A549 (cell line): ENCODE measurements around the gene PHB1. TPM values are rescaled to one million over a fixed set of nuclear protein-coding genes. Genes with fewer than 3 reads are reported as not detected.

Experiments
- ATAC-seq, 2 experiments: fragments of 200-7000 bp in 1 of 2; fragments of >200 bp in 1 of 2; cut with Nextera tagmentation in 1 of 2; cut with Tn5 transposase in 1 of 2; 3 replicates each; pipeline versions ENCODE4 v1.8.0 to v1.9.1; 2018 to 2020; ENCODE audit warnings: mild to moderate bottlenecking in 1 of 2, moderate library complexity in 1 of 2
- CTCF ChIA-PET: fragments of 300-600 bp; sonication (Branson Sonifier 250); formaldehyde crosslinking; extraction: SDS; loops from one replicate; lab custom pipeline; 2021; ENCODE audit warnings: antibody characterized with exemption, inconsistent platforms; lab: Yijun Ruan, JAX
- POLR2A ChIA-PET: fragments of 350-600 bp; formaldehyde crosslinking; extraction: SDS; loops from one replicate; lab custom pipeline; 2021; ENCODE audit warnings: antibody characterized with exemption, inconsistent platforms; lab: Yijun Ruan, JAX
- DNase-seq, 2 experiments: peaks; one replicate each; pipeline versions ENCODE4 v3.0.0 to v3.0.0-alpha.2; 2011 to 2016; ENCODE audit warnings: low read depth in 1 of 2, low spot score in 1 of 2
- FAIRE-seq: peaks from 2 replicates; lab custom pipeline; 2011; peaks lifted over from hg19 to GRCh38; lab: Jason Lieb, UNC
- H3K27ac ChIP-seq, 2 experiments: fragments of >200 bp; sonication (Bioruptor Twin); formaldehyde crosslinking; 3 replicates each; pipeline ENCODE4 v1.5.1; 2016 to 2017
- H3K4me1 ChIP-seq: fragments of >200 bp; sonication (Bioruptor Twin); formaldehyde crosslinking; 3 replicates; pipeline ENCODE4 v1.6.1; 2016
- H3K4me2 ChIP-seq: fragments of >200 bp; sonication (Bioruptor Twin); formaldehyde crosslinking; 3 replicates; pipeline ENCODE4 v1.6.1; 2016
- H3K4me3 ChIP-seq: fragments of >200 bp; sonication (Bioruptor Twin); formaldehyde crosslinking; 3 replicates; pipeline ENCODE4 v1.5.1; 2016
- H3K9me3 ChIP-seq: fragments of >200 bp; sonication (Bioruptor Twin); formaldehyde crosslinking; 3 replicates; pipeline ENCODE4 v1.6.1; 2016
- CEBPB ChIP-seq, 2 experiments: fragments of >200 bp in 1 of 2; sonication (Bioruptor Twin) in 1 of 2; formaldehyde crosslinking in 1 of 2; IDR thresholded peaks; 2 replicates each; pipeline ENCODE4 v1.6.1; 2012 to 2016
- CHD2 ChIP-seq: fragments of 150-350 bp; IDR thresholded peaks from 2 replicates; pipeline ENCODE4 v1.6.1; 2014; ENCODE audit warnings: low read length; ENCODE audit not compliant: partially characterized antibody
- EP300 ChIP-seq, 2 experiments: fragments of >200 bp; sonication (Bioruptor Twin); formaldehyde crosslinking; IDR thresholded peaks; 2 replicates in 1 of 2; 3 replicates in 1 of 2; pipeline ENCODE4 v1.6.1; 2016 to 2017
- ESRRA ChIP-seq: fragments of 150-350 bp; IDR thresholded peaks from 2 replicates; pipeline ENCODE4 v1.6.1; 2014; ENCODE audit warnings: mild to moderate bottlenecking, low read length, borderline replicate concordance
- FOSB ChIP-seq: fragments of 250-450 bp; sonication (Bioruptor Pico); IDR thresholded peaks from 2 replicates; pipeline ENCODE4 v1.5.0; 2020; ENCODE audit warnings: mild to moderate bottlenecking, moderate library complexity
- FOSL2 ChIP-seq, 2 experiments: fragments of 450-650 bp in 1 of 2; fragments of >200 bp in 1 of 2; sonication (Bioruptor Twin) in 1 of 2; formaldehyde crosslinking; IDR thresholded peaks; 2 replicates each; pipeline versions ENCODE4 v1.5.0 to v1.6.1; 2016 to 2020; ENCODE audit warnings: mild to moderate bottlenecking in 1 of 2, moderate library complexity in 1 of 2
- HDAC2 ChIP-seq: fragments of 200-600 bp; sonication (generic); IDR thresholded peaks from 2 replicates; pipeline ENCODE4 v1.6.1; 2016
- HOXA7 ChIP-seq: fragments of 250-450 bp; sonication (Bioruptor Pico); IDR thresholded peaks from 2 replicates; pipeline ENCODE4 v1.5.0; 2020; ENCODE audit warnings: mild to moderate bottlenecking, moderate library complexity
- JUN ChIP-seq, 2 experiments: fragments of >200 bp; sonication (Bioruptor Twin); formaldehyde crosslinking; IDR thresholded peaks; 2 replicates in 1 of 2; 3 replicates in 1 of 2; pipeline ENCODE4 v1.6.1; 2016 to 2017
- JUNB ChIP-seq: fragments of >200 bp; sonication (Bioruptor Twin); formaldehyde crosslinking; IDR thresholded peaks from 2 replicates; pipeline ENCODE4 v1.6.1; 2016
- KDM1A ChIP-seq: fragments of 200-600 bp; sonication (generic); IDR thresholded peaks from 2 replicates; pipeline ENCODE4 v1.6.1; 2016; ENCODE audit warnings: low read depth, mild to moderate bottlenecking
- KDM5A ChIP-seq: fragments of 200-600 bp; sonication (generic); IDR thresholded peaks from 2 replicates; pipeline ENCODE4 v1.6.1; 2016; ENCODE audit warnings: antibody characterized with exemption, mild to moderate bottlenecking
- MAZ ChIP-seq: fragments of 150-350 bp; IDR thresholded peaks from 2 replicates; pipeline ENCODE4 v1.6.1; 2014; ENCODE audit warnings: antibody characterized with exemption, low read depth, low read length, borderline replicate concordance
- MYC ChIP-seq: IDR thresholded peaks from 2 replicates; pipeline ENCODE4 v1.6.1; 2012; ENCODE audit warnings: mild to moderate bottlenecking, inconsistent platforms, low read length, improper control_type of control experiment, borderline replicate concordance
- NFE2L2 ChIP-seq: fragments of 150-350 bp; conservative IDR thresholded peaks from 2 replicates; pipeline ENCODE4 v1.6.1; 2014; ENCODE audit warnings: low read length
- NR3C1 ChIP-seq: fragments of >200 bp; sonication (Bioruptor Twin); formaldehyde crosslinking; IDR thresholded peaks from 3 replicates; pipeline ENCODE4 v1.6.1; 2017
- PHF8 ChIP-seq: fragments of 200-600 bp; sonication (generic); IDR thresholded peaks from 2 replicates; pipeline ENCODE4 v1.6.1; 2016; ENCODE audit warnings: low read depth, mild to moderate bottlenecking, antibody characterized with exemption, moderate library complexity, borderline replicate concordance
- POLR2A ChIP-seq: IDR thresholded peaks from 2 replicates; pipeline ENCODE4 v1.6.1; 2012; ENCODE audit warnings: mild to moderate bottlenecking, low read length
- POLR2AphosphoS2 ChIP-seq: conservative IDR thresholded peaks from 2 replicates; pipeline ENCODE4 v1.6.1; 2012; ENCODE audit warnings: low read length, improper control_type of control experiment, inconsistent platforms
- RAD21 ChIP-seq, 2 experiments: fragments of >200 bp in 1 of 2; sonication (Bioruptor Twin) in 1 of 2; formaldehyde crosslinking in 1 of 2; IDR thresholded peaks in 1 of 2; conservative IDR thresholded peaks in 1 of 2; 2 replicates in 1 of 2; 3 replicates in 1 of 2; pipeline ENCODE4 v1.6.1; 2012 to 2018; ENCODE audit warnings: inconsistent platforms in 1 of 2
- RCOR1 ChIP-seq: fragments of 150-350 bp; IDR thresholded peaks from 2 replicates; pipeline ENCODE4 v1.6.1; 2014; ENCODE audit warnings: antibody characterized with exemption, low read length, low read depth
- RFX5 ChIP-seq: fragments of 450-650 bp; IDR thresholded peaks from 2 replicates; pipeline ENCODE4 v1.7.1; 2014; ENCODE audit warnings: antibody characterized with exemption, mild to moderate bottlenecking, moderate library complexity
- RNF2 ChIP-seq: fragments of 200-600 bp; sonication (generic); IDR thresholded peaks from 2 replicates; pipeline ENCODE4 v1.6.1; 2016; ENCODE audit warnings: low read depth, mild to moderate bottlenecking, antibody characterized with exemption, moderate library complexity, borderline replicate concordance
- SMC3 ChIP-seq: fragments of >200 bp; sonication (Bioruptor Twin); formaldehyde crosslinking; IDR thresholded peaks from 3 replicates; pipeline ENCODE4 v1.6.1; 2018; ENCODE audit warnings: inconsistent platforms
- TP53 ChIP-seq: fragments of 250-450 bp; sonication (Bioruptor Pico); IDR thresholded peaks from 2 replicates; pipeline ENCODE4 v1.5.0; 2021; ENCODE audit warnings: mild to moderate bottlenecking, moderate library complexity
- ZFP36 ChIP-seq: fragments of 450-650 bp; IDR thresholded peaks from 2 replicates; pipeline ENCODE4 v1.6.1; 2014; ENCODE audit warnings: borderline replicate concordance; ENCODE audit not compliant: partially characterized antibody
- ZSCAN20 ChIP-seq: fragments of 250-450 bp; sonication (Bioruptor Pico); IDR thresholded peaks from 2 replicates; pipeline ENCODE4 v1.8.0; 2022; ENCODE audit warnings: mild to moderate bottlenecking, moderate library complexity
- WGBS: methylation state at CpG from one replicate; pipeline ENCODE4 v1.1.6; 2017; ENCODE audit errors: missing lambda C conversion rate; 5-methylcytosine and 5-hydroxymethylcytosine counted together
- polyA plus RNA-seq, 4 experiments: library from polyadenylated mRNA; depleted of rRNA in 3 of 4; stranded (reverse); fragments of >200 nt; fragmentation: RNase III in 1 of 4; extraction: RNeasy Plus Mini Kit Qiagen cat#74134 plus additional on column Dnase treatment in 1 of 4; gene quantifications; 2 replicates in 3 of 4; 3 replicates in 1 of 4; pipeline ENCODE4 v1.2.3, GENCODE V29; 2011 to 2017
- TF ChIP-seq, protein P1 (sequence below): fragments of 150-350 bp; IDR thresholded peaks from 2 replicates; pipeline ENCODE4 v1.6.1; 2014; ENCODE audit warnings: low read depth, mild to moderate bottlenecking, low read length
- TF ChIP-seq, protein P2 (sequence below): fragments of 250-450 bp; sonication (Bioruptor Pico); IDR thresholded peaks from 2 replicates; pipeline ENCODE4 v1.5.0; 2020; ENCODE audit warnings: low read depth, mild to moderate bottlenecking, moderate library complexity
- TF ChIP-seq, protein P3 (sequence below): fragments of 250-450 bp; sonication (Bioruptor Pico); IDR thresholded peaks from 2 replicates; pipeline ENCODE4 v1.5.0; 2021; ENCODE audit warnings: mild to moderate bottlenecking, moderate library complexity, borderline replicate concordance

Gene PHB1
- polyA plus RNA-seq, 2 of the 4 experiments (the other 2 are of a cell fraction) = 432 to 480 TPM

DNA sequence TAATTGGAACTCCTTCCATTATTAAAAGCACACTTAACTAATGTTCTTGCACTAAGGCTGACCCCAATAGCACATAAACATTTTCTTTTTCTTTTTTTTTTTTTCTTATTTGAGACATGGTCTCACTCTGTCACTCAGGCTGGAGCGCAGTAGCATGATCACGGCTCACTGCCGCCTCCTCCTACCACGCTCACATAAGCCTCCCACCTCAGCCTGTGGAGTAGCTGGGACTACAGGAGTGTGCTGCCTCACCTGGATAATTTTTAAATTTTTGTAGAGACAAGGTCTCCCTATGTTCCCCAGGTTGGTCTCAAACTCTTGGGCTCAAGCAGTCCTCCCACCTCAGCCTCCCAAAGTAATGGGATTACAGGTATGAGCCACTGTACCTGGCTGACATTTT is 51.4 kb downstream of the PHB1 start (continued):
- no peak for TF ChIP-seq PHF8
- no peak for TF ChIP-seq POLR2AphosphoS2
- TF ChIP-seq CEBPB (IDR thresholded peaks at IDR 0.05) = no peak
- TF ChIP-seq, all 56 proteins: peak for 0

DNA sequence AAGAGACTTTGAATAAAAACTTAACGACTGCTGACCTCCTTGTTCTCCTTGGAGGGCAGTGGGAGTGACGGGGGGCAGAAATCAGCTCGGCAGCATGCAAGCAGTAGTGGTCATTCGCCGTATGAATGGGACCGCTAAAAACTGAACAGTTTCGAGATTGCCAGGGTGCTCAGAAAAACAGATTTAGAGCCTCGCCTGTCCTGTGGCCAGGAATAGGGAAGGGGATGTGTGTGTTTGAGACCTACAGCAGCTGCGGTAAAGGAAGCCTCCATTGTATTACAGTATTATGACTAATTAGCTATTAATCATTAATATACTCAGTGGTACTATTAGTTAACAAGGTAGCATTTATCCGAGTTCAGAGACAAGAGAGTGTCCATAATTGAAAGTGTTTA is 52.0 kb downstream of the PHB1 start:
- ChIA-PET POLR2A (interaction anchor here (0.6 to 1.0 kb wide), 3 partner anchors 16 to 38 kb away, joined by 3 to 7 read pairs (median 3); no protein-coding TSS in a partner anchor), CTCF (interaction anchor here (0.6 to 2.8 kb wide), 5 partner anchors 12 to 193 kb away, joined by 3 to 10 read pairs (median 4); no protein-coding TSS in a partner anchor)
- FAIRE-seq (no peak), DNase-seq (peak in 1 of 2 experiments; percentile 28), ATAC-seq (peak; percentile 3 to 9; a peak in 4 of 6 replicates)
- TF ChIP-seq MAZ = no peak
- no peak for TF ChIP-seq SMC3
- TF ChIP-seq ZFP36 = no peak
- no peak for TF ChIP-seq KDM1A
- TF ChIP-seq RCOR1 = no peak
- no peak for TF ChIP-seq RNF2
- no peak for TF ChIP-seq RAD21 (conservative IDR thresholded peaks at IDR 0.05 in 1 of 2, IDR thresholded peaks at IDR 0.05 in 1 of 2)
- no peak for TF ChIP-seq EP300 (IDR thresholded peaks at IDR 0.05)
- TF ChIP-seq, protein P1, sequence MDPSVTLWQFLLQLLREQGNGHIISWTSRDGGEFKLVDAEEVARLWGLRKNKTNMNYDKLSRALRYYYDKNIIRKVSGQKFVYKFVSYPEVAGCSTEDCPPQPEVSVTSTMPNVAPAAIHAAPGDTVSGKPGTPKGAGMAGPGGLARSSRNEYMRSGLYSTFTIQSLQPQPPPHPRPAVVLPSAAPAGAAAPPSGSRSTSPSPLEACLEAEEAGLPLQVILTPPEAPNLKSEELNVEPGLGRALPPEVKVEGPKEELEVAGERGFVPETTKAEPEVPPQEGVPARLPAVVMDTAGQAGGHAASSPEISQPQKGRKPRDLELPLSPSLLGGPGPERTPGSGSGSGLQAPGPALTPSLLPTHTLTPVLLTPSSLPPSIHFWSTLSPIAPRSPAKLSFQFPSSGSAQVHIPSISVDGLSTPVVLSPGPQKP = no peak
- TF ChIP-seq JUN (IDR thresholded peaks at IDR 0.05) = no peak
- no peak for TF ChIP-seq NR3C1
- no peak for TF ChIP-seq FOSB (CRISPR knock-in tag)
- Histone ChIP-seq H3K27ac (peak overlapping the region; percentile 87 to 96), H3K9me3 (no peaks in the 10 kb centered on the region), H3K4me3 (peak overlapping the region; percentile 94), H3K4me2 (peak overlapping the region; percentile 90), H3K4me1 (peaks cover 28% of the 10 kb centered on the region)
- 28% methylated on average over 10 of the region's 10 CpGs for WGBS

DNA sequence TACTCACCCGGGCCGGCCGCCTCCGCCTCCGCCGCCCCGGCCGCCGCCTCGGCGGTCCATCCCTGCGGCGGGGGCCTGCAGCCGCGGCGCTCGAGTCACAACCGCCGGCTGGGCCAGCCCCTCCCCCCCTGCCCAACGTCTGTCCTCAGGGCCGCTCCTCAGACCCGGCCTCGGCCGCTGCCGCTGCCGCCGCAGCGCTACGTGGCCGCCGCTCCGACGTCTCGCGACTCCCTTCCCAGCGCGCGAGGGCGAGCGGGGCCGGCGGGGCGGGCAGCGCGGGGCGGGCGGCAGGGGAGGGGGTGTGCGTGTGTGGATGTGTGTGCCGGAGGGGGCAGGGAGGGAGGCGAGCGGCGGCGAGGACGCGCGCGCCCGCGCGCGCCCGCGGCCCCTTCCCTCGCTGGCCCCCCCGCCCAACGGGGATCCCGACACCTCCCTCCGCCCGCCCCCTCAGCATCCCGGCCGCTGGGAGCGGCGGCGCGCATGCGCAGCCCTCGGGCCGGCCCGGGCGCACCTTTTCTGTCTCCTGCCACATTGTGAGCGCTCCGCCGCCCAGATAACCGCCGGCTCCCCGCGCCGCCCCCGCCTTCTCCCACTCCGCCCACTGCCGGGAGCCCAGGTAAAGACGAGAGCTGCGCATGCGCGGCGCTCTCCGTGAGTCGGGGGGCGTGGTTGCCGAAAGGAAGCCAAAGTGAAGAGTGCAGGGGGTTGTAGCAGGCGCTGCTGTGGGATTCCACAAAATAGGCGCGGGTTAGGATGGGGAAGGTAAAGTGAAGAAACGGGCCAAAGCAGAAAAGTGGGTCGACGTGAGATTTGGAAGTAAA is 52.6 kb downstream of the PHB1 start, which contains the start of gene ZNF652:
Gene ZNF652, minus strand, starts transcription at position 349 of the 821 bp plus-strand sequence. CDS start 44,525 bp downstream, outside the sequence.
- peak within 1 kb of the TSS; percentile 90 for H3K4me2 ChIP-seq
- WGBS = 2% methylated on average over 27 of the region's 106 CpGs
- H3K9me3 ChIP-seq = no peaks in the 10 kb centered on the region
- CTCF ChIA-PET = interaction anchor here (0.6 to 2.8 kb wide), 6 partner anchors 10 to 194 kb away, joined by 3 to 10 read pairs (median 4); no protein-coding TSS in a partner anchor
- H3K4me1 ChIP-seq = peaks cover 28% of the 10 kb centered on the region
- H3K27ac ChIP-seq = peak within 1 kb of the TSS; percentile 87 to 96
- DNase-seq (peak; percentile 96 to 97), ATAC-seq (peak; percentile 80 to 81), FAIRE-seq (no peak)
- POLR2A ChIA-PET = interaction anchor here (0.6 to 1.0 kb wide), 3 partner anchors 15 to 38 kb away, joined by 3 to 7 read pairs (median 3); no protein-coding TSS in a partner anchor
- peak within 1 kb of the TSS; percentile 94 for H3K4me3 ChIP-seq
- TF ChIP-seq, protein P2, sequence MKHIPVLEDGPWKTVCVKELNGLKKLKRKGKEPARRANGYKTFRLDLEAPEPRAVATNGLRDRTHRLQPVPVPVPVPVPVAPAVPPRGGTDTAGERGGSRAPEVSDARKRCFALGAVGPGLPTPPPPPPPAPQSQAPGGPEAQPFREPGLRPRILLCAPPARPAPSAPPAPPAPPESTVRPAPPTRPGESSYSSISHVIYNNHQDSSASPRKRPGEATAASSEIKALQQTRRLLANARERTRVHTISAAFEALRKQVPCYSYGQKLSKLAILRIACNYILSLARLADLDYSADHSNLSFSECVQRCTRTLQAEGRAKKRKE (CRISPR knock-in tag) = no peak
- TF ChIP-seq ZSCAN20 (CRISPR knock-in tag) (no peak), PHF8 (no peak), SMC3 (0 out of 3 replicates have a peak, but pooled peaks have one; percentile 5), FOSB (CRISPR knock-in tag) (no peak), RNF2 (no peak), ESRRA (no peak), FOSL2 (IDR thresholded peaks at IDR 0.05) (no peak), FOSL2 (CRISPR knock-in tag; IDR thresholded peaks at IDR 0.05) (no peak), NFE2L2 (no peak), KDM1A (no peak), JUNB (no peak), RAD21 (conservative IDR thresholded peaks at IDR 0.05 in 1 of 2, IDR thresholded peaks at IDR 0.05 in 1 of 2) (no peak), HDAC2 (no peak), KDM5A (no peak), RCOR1 (no peak), MAZ (peak; percentile 87; the same call in 1 of the 2 replicates), TP53 (no peak), MYC (peak; percentile 24; the same call in 1 of the 2 replicates), CHD2 (peak; percentile 68), HOXA7 (CRISPR knock-in tag) (no peak), POLR2A (peak; percentile 39), RFX5 (no peak)
- TF ChIP-seq, protein P3, sequence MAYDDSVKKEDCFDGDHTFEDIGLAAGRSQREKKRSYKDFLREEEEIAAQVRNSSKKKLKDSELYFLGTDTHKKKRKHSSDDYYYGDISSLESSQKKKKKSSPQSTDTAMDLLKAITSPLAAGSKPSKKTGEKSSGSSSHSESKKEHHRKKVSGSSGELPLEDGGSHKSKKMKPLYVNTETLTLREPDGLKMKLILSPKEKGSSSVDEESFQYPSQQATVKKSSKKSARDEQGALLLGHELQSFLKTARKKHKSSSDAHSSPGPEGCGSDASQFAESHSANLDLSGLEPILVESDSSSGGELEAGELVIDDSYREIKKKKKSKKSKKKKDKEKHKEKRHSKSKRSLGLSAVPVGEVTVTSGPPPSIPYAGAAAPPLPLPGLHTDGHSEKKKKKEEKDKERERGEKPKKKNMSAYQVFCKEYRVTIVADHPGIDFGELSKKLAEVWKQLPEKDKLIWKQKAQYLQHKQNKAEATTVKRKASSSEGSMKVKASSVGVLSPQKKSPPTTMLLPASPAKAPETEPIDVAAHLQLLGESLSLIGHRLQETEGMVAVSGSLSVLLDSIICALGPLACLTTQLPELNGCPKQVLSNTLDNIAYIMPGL (CRISPR knock-in tag) = no peak
